GM06990 (cell line): ENCODE data around the gene MAP3K9.

Experiments used
- DNase-seq: peaks from one replicate; pipeline ENCODE4 v3.0.0-alpha.2; 2011; ENCODE audit not compliant: insufficient read length; ENCODE audit errors: extremely low read depth
- H3K27me3 ChIP-seq: replicated peaks from 2 replicates; pipeline ENCODE4 v1.6.0; 2011; ENCODE audit warnings: low read length; ENCODE audit not compliant: control insufficient read depth, insufficient read depth
- H3K36me3 ChIP-seq: 2 replicates; pipeline ENCODE4 v1.5.1; 2011; ENCODE audit warnings: low read length; ENCODE audit not compliant: control insufficient read depth, insufficient read depth
- H3K4me3 ChIP-seq: replicated peaks from 2 replicates; pipeline ENCODE4 v1.5.1; 2011; ENCODE audit warnings: low read depth, mild to moderate bottlenecking, control low read depth, low read length
- TF ChIP-seq, protein P1 (sequence below): IDR thresholded peaks from 2 replicates; pipeline ENCODE4 v1.5.1; 2011; ENCODE audit warnings: low read length, control low read depth, mild to moderate bottlenecking, inconsistent platforms; ENCODE audit not compliant: insufficient read depth, poor library complexity, severe bottlenecking

The MAP3K9 gene

DNA sequence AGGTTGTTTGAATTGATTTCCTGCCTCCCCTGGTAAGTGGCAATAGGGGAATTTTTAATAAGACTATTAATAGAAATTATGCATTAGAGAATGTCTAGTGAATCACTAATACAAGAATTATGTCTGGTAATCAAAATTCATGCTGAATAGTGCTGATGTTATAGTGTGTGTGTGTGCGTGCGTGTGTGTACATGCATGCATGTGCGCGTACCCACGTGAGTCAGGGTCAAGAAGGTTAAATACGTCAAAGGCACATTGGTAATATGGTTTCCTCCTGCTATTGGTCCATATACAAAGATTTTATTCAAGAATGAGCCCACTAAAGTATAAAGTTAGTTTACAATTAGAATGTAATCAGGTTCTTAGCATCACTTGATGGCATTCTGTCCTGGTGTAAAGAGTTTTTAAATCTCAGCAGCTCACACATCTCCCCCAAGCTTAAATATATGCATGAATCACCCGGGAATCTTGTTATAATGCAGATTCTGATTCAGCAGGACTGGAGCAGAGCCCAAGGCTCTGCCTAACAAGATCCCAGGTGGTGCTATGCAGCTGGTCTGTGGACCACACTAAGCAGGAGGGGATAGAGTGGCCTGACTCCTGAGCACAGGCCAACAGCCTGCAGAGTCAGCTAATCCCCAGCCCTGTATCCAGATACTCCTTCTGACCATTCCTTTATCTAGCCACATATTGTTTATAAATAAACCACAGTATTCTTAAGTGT lies 123.7 kb downstream of the MAP3K9 start:
- TF ChIP-seq, protein P1, sequence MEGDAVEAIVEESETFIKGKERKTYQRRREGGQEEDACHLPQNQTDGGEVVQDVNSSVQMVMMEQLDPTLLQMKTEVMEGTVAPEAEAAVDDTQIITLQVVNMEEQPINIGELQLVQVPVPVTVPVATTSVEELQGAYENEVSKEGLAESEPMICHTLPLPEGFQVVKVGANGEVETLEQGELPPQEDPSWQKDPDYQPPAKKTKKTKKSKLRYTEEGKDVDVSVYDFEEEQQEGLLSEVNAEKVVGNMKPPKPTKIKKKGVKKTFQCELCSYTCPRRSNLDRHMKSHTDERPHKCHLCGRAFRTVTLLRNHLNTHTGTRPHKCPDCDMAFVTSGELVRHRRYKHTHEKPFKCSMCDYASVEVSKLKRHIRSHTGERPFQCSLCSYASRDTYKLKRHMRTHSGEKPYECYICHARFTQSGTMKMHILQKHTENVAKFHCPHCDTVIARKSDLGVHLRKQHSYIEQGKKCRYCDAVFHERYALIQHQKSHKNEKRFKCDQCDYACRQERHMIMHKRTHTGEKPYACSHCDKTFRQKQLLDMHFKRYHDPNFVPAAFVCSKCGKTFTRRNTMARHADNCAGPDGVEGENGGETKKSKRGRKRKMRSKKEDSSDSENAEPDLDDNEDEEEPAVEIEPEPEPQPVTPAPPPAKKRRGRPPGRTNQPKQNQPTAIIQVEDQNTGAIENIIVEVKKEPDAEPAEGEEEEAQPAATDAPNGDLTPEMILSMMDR, result no peak
- DNase-seq, result no peak

DNA sequence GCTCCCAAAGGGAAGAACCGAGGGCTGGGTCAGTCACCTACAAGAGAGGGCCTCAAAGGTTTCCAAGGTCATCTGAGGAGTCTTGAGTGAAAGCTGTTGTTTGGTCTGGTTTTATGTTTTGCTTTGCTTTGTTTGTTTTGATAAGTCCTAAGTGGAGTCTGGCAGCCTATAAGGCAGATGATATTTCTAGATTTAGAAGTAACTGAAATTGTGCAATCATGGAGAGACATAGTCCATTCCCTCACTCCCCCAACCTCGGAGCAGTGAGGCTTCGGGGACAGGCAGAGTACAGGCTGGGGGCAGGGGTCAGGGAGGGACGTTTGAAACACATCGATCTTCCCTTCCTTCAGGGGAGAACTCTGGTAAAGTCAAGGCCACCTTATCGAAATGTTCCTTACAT lies 125.3 kb downstream of the MAP3K9 start:
- no peak for DNase-seq
- no peaks in the 10 kb centered on the region for H3K36me3 ChIP-seq
- no peaks in the 10 kb centered on the region for H3K27me3 ChIP-seq
- no peak overlapping the region for H3K4me3 ChIP-seq
- TF ChIP-seq, protein P1, result no peak

More for the DNA sequence above, 123.7 kb downstream of the MAP3K9 start:
- H3K4me3 ChIP-seq, result no peak overlapping the region
- H3K36me3 ChIP-seq, result no peaks in the 10 kb centered on the region
- no peaks in the 10 kb centered on the region for H3K27me3 ChIP-seq

DNA sequence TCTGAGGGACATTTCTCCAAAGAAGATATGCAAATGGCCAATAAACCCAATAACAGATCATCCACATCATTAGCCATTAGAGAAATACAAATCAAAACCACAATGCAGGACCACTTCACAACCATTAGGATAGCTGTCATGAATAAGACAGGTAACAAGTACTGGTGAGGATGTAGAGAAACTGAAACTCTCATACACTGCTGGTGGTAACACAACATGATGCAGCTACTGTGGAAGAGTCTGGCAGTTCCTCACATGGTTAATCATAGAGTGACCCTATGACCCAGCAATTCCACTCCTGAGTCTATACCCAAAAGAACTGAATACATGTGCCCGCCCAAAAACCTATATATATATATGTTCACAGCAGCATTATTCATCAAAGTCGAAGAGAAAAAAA lies 128.6 kb downstream of the MAP3K9 start:
- TF ChIP-seq, protein P1, result no peak
- Histone ChIP-seq H3K27me3 (no peaks in the 10 kb centered on the region), H3K4me3 (no peak overlapping the region), H3K36me3 (no peaks in the 10 kb centered on the region; the same call in 1 of the 2 replicates)
- no peak for DNase-seq

DNA sequence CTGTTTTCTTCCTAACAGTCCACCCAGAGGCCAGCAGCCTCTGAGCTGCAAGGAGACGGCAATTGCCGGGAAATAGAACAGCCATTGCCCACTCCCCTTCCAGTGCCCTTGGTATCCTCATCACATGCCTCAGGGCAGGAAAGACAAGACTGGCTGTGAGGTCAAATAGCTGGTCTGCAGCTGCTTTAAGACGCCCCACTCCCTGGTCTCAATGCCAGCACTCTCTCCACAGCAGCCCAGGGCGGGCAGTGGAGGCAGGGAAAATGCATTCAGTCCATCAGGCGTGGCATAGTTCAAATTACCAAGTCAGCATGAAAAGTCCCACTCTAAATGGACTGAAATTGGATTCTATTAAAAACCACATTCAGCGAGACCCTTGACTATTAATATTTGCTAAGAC lies 132.0 kb downstream of the MAP3K9 start:
- no peak for DNase-seq
- H3K36me3 ChIP-seq, result no peaks in the 10 kb centered on the region; the same call in 1 of the 2 replicates
- TF ChIP-seq, protein P1, result no peak
- no peak overlapping the region for H3K4me3 ChIP-seq
- H3K27me3 ChIP-seq, result no peaks in the 10 kb centered on the region
